Anterior cingulate cortex (tissue), 58 donors: ENCODE measurements around the gene MAST4.

Experiments
- DNase-seq, 58 donors: peaks; one replicate each; lab custom pipeline; 2025; lab: John Stamatoyannopoulos, UW

MAST4 gene

GRCh38 chr5:66828046-66828547 is 231.9 kb downstream of the MAST4 start:
- DNase-seq = peak in 6 of 58 donors; percentile 5 to 41 (median 27)

- peak in 56 of 58 donors; percentile 10 to 86 (median 58) for DNase-seq
Measured at GRCh38 chr5:66828548-66829357, 232.6 kb downstream of the MAST4 start.

GRCh38 chr5:66829358-66829674 is 233.1 kb downstream of the MAST4 start:
- no peak for DNase-seq

GRCh38 chr5:66829826-66830225 is 233.6 kb downstream of the MAST4 start:
- DNase-seq = no peak

- no peak for DNase-seq
Measured at GRCh38 chr5:66830636-66831035, 234.4 kb downstream of the MAST4 start.

- no peak for DNase-seq
Measured at GRCh38 chr5:66839636-66840185, 243.5 kb downstream of the MAST4 start.

GRCh38 chr5:66840511-66841013 is 244.4 kb downstream of the MAST4 start:
- DNase-seq = no peak

GRCh38 chr5:66841264-66841663 is 245.1 kb downstream of the MAST4 start:
- DNase-seq = no peak

- no peak for DNase-seq
Measured at GRCh38 chr5:66842540-66842939, 246.3 kb downstream of the MAST4 start.

- DNase-seq = no peak
Measured at GRCh38 chr5:66843065-66843464, 246.9 kb downstream of the MAST4 start.

GRCh38 chr5:66848749-66849641 is 252.8 kb downstream of the MAST4 start:
- DNase-seq = no peak

GRCh38 chr5:66849803-66850202 is 253.6 kb downstream of the MAST4 start:
- DNase-seq = no peak

GRCh38 chr5:66850354-66851075 is 254.3 kb downstream of the MAST4 start:
- DNase-seq = no peak

GRCh38 chr5:66851306-66851705 is 255.1 kb downstream of the MAST4 start:
- DNase-seq = no peak

GRCh38 chr5:66854416-66854815 is 258.2 kb downstream of the MAST4 start:
- no peak for DNase-seq

- DNase-seq = no peak
Measured at GRCh38 chr5:66856041-66856805, 260.0 kb downstream of the MAST4 start.

- DNase-seq = no peak
Measured at GRCh38 chr5:66859526-66859925, 263.3 kb downstream of the MAST4 start.

- DNase-seq = no peak
Measured at GRCh38 chr5:66860199-66860975, 264.2 kb downstream of the MAST4 start.

GRCh38 chr5:66861402-66861801 is 265.2 kb downstream of the MAST4 start:
- DNase-seq = no peak
